NCI-H526 treated with DMSO at 0.1 percent for 48 hours (cell line): ENCODE measurements around the gene LIX1L.

Source experiments
- DNase-seq: peaks from one replicate; lab custom pipeline; 2025; lab: John Stamatoyannopoulos, UW

LIX1L gene

DNA sequence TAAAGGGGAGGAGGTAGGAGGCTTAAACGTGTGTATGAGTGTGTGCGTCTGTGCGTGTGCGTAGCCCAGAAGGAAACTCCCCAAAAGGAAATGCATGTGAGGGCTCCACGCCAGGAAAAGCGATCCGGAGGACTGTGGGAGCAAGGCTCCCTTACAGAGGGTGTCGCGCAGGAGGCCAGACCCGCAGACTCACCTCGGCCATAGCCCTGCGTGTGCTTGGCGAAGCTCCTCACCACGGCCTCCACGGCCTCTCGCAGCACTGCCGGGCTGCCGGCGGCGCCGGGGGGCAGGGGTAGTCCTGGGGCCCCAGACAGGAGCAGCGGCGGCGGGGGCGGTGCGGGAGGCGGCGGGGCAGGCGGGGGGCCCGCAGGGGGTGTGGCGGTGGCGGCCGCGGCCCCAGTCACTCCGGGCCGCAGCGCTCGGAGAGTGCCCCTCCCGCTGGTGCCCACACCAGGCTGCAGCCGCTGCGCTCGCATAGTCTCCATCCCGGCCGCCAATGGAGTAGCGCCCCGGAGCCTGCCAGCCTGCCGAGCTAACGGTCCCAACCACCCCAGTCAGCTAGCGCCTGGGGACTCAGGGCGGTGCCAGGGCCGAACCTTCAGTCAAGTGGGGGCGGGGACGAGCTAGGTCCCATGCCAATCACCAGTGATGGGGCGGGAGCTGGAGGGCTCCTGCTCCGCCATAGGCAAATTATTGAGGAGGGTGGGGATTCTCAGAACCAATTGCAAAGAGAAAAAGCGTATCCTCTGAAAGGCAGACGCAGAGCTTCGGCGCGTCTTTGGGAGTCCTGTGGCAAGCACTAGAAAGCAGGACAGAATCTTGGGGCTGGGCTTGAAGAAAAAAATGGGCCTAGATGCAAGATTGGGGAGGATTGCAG lies at the start of gene LIX1L:
TSS of gene LIX1L (minus strand) at position 575 of the 877 bp plus-strand sequence. CDS start at position 485, 90 bp downstream.
- peak; percentile 99 for DNase-seq

DNA sequence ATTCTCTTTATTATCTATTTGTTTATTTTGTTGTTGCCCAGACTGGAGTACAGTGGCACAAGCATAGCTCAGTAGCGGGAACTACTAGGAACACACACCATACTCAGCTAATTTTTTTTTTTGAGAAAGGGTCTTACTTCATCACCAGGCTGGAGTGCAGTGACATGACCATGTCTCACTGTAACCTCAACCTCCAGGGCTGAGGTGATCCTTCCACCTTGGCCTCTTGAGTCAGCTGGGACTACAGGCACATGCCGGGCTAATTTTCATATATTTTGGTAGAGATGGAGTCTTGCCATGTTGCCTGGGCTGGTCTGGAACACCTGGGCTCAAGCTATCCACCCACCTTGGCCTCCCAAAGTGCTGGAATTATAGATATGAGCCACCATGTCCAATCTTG lies 43.9 kb upstream of the LIX1L start:
- DNase-seq: no peak

DNA sequence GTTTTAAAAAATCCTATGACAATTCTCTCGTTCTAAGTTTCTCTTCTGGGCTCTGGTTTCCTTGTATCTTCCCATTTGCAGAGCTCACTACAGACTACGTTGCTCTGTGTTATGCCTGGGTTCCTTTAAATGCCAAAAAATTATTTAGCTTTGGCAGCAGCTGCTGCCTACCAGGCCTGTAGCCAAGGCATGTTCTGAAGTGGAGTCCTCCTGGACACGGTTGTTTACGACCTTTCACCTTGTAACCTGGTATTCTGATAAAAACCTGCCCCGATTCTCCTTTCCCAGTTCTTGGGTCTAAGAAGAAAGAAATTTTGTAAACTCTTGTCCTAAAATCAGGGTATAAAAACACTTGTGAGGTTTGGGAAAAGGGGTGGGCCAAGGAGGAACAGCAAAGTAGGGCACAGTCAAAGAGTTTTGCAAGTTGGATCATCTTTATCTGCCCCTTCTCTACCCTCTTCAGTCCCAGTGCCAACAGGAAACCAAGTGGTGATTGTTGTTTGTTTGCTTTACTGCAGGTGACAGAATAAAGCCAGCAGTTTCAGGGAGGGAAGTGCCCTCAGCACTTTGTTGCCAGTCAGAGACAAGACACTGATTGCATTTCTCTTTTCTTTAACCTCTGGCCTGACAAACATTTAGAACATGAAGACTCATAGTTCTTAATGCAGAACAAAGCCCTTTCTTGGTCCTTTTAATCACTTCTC lies 41.7 kb upstream of the LIX1L start:
- DNase-seq: no peak

DNA sequence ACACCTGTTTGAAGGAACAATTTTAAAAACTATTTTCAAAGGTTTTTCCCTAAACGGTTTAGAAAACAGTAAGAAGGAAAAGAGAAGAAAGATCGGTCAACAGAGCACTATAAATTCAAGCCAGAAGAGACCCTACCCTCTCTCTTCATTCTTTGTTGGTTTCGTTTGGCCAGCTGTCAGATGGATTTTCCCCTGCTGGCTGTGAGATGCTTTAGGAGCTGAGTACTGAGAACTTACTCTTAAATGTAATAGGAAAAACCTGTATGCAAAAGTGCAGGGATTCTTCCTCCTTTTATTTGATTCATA lies 39.9 kb upstream of the LIX1L start:
- no peak for DNase-seq

DNA sequence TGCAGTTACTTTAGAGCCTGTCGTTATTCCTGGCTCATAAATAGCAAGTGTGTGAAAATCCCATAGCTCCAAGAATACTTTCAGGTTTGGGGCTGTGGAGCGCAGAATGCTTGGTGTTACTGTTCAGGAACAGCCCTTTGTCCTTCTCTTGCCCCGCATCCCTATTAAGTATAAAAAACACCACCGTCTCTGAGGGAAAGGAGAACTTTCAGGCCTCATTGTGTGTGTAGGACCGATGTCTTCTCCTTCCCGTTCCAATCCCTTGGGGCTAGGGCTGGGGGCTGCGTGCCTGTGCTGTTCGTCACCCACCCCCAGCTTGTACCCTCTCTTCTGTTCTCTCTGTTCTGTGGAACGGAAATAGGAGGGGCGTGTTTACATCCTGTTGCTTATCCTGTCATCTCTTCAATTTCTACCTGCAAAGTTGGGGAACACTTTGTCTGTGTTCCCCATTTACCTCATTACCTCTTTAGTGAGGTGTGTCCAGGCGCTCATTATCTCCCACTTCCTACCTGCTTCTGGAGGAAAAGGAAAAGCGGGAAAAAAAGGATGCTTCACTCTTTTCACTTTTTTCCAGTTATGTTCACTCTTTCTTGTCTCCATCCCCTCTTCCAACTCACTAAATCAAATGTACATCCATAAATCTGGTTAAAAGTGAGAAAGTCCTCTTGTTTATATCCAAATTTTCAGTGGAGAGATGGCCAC lies 39.4 kb upstream of the LIX1L start:
- DNase-seq: no peak

DNA sequence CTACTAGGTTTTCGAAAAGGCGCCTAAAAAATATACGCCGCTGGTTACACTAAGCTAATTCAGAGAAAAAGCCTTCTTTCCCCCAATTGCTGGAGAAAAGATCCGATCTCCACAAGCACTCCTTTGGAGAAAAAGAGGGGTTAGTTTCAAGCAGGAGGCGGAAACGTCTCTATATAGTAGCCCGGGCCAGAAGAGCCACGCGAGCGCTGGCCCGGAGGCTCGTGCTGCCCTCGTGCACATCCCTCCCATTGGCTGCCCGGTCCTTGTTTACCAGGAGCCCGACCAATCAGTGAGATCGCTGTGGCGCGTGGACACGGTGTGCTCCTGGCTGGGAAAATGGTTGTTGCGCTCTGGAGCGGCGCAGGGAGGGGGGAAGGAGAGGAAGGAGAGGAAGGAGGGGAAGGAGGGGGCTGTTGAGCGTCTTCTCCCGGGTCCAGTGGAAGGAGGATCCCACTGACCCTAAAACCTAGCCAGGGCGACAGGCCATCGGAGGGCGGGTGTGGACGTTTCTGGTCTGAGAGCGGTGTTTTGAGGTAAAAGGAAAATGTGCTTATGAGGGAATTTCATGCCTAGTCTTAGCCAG lies 38.7 kb upstream of the LIX1L start, which contains the start of gene TXNIP:
TSS of gene TXNIP (minus strand) at position 147 of the 583 bp plus-strand sequence. CDS start 313 bp downstream, outside the sequence.
- DNase-seq: peak; percentile 100

DNA sequence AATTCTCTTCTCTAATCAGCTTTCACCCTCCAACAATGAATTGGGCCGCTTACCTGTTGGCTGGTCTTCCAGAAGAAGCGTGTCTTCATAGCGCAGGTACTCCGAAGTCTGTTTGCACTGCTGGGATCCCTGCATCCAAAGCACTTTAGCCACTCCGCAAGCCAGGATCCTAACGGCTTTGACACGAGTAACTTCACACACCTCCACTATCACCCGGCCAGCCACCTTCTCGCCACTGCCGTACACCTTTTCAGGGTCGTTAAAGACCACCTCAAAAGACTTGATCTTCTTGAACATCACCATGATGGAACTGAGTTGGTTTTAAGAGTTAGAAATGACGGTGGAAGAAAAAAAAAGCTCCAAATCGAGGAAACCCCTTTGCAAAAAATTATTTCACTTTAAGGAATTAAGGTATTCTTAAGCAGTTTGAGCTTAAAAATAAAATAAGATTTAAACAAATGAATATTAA lies 38.2 kb upstream of the LIX1L start:
- DNase-seq: peak; percentile 77

DNA sequence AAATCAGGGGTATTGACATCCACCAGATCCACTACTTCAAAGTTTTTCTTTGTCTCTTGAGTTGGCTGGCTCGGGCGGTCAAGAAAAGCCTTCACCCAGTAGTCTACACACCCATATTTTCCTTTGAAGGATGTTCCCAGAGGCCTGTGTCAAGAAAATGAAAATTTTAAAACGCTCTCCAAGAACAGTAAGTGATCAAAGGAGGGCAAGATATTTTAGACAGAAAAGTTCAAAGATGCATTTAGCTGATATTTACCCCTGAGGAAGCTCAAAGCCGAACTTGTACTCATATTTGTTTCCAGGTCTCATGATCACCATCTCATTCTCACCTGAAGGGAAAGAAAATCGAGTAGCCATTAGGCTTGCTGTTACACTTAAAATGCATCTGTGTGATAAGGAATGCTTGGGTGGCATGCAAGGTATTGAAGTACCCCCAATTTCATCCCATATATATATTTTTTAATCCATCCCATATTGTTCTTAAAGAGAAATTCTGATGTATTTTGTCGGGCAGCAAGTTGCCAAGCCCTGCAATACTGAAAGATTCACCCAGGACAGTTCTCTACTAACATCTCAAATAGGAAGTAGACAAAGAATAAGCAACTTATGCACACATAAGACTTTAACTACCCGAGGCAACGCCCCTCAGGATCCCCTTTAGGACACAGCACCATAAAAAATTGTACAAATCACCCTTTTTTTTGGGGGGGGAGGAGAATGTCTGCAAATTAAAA lies 37.5 kb upstream of the LIX1L start:
- DNase-seq: peak; percentile 52

DNA sequence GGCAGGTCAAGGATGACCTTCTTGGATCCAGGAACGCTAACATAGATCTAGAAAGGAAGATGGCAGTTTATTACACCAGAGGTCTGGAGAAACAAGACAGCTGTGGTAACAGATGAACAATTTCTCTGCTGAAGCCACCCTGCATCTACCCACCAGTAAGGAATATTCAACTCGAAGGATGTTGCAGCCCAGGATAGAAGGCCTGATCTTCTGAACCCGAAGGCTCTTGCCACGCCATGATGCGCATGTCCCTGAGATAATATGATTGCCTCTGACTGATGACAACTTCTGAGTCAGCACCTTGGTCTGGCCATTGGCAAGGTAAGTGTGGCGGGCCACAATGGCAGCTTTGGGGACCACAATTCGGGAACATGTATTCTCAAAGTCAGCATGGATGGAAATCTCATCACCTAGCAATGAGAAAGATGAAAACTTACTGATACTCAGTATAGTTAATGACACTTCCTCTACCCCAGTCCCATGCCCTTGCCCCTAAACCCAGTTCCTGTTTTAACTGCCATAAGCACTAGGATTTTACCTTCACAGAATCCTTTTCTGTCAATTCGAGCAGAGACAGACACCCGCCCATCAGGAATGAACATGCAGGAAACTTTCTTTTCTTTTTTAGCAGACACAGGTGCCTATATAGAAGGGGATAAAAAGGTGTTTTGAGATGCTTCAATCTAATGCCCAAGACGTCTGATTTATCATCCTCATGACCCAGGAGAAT lies 36.7 kb upstream of the LIX1L start:
- DNase-seq: no peak

DNA sequence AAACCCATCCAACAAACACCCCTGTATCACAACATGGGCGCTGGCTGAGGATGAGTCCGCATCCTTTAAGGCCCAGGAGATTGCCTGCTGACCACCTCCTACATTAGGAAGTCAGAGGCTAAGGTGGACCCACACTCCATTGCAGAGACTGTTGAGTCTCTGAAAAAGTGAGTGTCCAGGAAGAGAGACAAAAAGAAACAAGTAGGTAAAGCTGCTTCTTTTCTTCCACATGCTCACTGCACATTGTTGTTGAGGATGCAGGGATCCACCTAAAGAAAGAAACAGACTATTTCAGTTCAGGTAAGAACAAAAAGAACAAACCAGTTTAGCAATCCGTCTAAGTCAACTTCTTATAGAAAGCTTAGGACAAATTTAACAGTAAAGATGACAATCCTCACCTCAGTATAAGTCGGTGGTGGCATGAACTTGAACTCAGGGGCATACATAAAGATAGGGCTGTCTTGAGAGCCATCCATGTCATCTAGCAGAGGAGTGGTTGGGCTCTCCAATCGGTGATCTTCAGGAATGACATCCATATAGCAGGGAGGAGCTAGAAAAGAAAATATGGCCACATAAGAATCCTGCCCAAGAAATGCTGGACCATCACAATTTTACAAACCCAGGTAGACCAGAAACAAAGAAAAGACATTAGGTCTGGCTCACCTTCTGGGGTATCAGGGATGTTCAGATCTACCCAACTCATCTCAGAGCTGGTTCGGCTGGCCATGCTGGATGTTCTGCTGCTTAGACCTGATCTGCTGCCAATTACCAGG lies 36.0 kb upstream of the LIX1L start:
- DNase-seq: no peak

DNA sequence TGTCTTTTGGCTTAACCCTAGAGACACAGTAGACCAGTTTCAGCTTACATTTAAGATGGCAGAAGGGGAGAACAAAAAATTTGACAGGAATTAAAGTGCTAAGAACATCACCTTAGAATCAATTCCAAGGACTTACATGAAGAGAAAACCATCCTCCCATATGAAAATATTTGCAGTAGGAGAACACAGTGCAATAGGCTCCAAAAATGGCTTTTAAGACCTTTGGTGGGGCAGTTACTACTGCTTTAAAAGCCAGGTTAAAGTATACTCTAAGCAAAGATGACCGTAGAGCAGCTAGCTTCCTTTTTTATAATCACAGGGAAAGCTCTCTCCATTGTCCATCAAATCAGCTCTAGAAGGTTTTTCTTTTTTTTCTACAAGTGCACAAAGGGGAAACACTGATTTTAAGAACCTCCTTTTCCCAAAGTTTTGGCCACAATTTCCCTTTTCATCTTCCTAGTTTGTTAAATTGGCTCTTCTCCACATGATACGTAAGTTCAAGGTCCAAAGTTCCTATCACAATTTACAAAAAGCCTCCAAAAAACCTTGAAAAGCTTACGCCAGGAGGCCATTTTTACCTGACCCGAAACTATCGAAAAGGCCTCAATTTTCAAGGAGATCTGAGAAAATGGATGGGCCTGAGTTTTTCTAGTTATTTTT lies 35.3 kb upstream of the LIX1L start:
- DNase-seq: no peak

DNA sequence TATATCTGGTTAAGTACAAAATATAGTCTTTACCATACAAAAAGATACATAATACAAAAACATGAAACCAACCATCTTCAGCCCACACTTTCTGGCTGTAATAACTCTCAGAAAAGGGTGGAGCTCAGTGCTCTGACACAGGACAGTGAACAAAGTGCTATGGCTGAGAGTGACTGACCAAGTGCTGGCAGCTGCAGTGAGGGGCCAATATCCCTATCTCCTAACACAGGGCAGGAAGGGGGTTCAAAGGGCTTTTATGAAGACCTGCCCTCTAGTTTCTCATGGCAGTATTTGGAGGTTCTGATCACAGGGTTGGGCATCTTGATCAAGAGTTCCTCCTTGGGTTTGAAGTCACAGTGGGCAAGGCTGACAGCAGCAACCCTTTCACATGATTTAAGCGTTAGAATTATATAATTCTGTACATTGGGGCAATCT lies 34.7 kb upstream of the LIX1L start:
- no peak for DNase-seq

DNA sequence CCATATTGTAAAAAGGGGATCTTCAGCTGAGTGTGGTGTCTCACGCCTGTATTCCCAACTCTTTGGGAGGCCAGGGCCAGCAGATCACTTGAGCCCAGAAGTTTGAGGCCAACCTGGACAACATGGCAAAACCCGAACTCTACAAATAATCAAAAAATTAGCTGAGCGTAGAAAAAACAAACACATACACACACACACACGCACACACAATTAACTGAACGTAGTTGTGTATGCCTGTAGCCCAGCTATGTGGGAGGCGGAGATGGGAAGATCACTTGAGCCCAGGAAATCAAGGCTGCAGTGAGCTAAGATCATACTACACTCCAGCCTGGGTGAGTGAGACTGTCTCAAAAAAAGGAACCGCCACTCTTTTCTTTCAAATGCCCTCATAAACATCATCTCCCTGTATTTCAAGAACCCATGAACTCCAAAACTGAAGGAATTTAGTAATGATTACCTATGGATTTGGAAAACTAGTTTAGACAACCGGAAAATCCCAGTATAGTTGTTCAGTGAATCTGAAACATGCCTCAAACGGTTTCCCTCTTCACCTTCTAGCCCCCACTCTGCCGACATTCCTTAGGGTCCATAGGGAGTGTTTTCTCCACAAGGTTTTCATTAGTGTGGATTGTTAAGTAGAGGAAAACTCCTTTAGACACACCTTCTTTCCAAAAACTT lies 34.1 kb upstream of the LIX1L start:
- DNase-seq: no peak

DNA sequence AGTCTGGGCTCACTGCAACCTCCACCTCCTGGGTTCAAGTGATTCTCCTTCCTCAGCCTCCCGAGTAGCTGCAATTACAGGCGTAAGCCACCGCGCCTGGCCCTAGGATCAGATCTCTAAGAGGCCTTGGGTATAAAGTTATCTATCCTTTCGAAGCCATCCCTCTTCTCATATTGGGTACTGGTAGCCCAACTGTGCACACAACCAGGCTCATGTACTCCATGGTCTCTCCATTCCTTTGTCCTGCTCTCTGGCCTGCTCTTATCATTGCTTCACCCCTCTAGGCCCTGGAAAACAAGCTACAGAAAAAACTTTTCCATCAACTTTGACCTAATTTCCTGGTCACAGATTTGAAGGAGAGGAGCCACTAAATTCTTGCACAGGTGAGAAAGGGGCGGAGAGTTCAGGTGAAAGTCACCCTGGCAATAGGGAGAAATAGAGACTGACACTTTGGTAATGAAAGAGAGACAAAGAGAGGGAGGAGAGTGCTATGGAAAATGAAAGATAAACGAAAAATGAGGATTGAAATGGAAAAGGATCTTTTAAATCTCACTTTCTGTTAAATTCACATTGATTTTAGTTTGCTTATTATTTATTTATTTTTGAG lies 32.5 kb upstream of the LIX1L start:
- DNase-seq: no peak

DNA sequence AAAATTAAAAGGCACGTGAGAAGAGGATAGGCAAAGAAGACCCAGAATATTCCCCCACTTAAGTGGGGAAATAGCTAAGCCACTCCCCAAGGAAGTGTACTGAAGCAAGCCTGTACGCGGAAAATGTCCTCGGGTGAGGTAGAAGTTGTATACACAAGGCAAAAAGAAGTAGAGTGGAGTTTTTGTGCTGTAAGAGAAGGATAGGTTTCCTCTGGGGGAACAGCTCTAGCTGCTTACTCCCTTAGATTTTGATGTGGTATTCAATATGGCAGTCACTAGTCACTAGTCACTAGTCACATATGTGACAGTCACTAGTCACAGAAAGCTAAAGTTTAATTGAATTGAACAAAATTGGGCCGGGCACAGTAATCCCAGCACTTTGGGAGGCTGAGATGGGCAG lies 31.0 kb upstream of the LIX1L start:
- DNase-seq: no peak

DNA sequence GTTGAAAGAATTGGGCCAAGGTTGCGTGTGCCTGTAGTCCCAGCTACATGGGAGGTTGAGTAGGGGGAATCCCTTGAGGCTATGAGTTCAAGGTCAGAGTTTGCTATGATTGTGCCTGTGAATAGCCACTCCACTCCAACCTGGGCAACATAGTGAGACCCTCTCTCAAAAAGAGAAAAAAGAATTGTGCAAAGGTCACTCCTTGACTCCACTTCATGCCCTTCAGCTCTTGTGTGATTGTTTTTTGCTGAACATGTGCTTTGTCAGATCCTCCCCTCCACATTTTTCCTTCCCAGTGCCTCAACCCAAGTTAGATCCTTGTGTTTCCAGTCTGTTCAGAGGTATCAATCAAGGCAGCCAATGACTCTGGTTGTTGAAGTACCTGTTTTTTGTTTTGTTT lies 30.1 kb upstream of the LIX1L start:
- no peak for DNase-seq

DNA sequence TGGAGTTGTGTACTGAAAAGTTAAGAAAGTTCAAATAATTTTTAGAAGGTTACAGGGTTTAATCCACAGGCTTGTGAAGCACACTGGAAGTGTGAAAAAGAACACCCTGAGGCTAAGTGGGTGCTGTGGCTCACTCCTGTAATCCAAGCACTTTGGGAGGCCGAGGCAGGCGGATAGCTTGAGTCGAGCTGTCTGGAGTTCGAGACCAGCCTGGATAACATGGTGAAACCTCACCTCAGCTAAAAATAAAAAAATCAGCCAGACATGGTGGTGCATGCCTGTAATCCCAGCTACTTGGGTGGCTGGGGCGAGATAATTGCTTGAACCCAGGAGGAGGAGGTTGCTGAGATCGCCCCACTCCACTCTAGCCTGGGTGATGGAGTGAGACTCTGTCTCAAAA lies 28.7 kb upstream of the LIX1L start:
- no peak for DNase-seq
